HG02884 (cell line): ENCODE measurements around the gene RAET1G.
"Not testable (repeated sequence)": the region's sequence is repeated elsewhere in the genome, so short reads cannot be mapped to it uniquely, and the experiment has no call there.

Source experiments
- ATAC-seq: cut with Tn5 transposase; IDR thresholded peaks from one replicate; pipeline ENCODE4 v1.9.1; 2021; ENCODE audit warnings: mild to moderate bottlenecking, moderate library complexity; ENCODE audit not compliant: unreplicated experiment

Gene RAET1G

GRCh38 chr6:149897855-149898744 lies 24.8 kb downstream of the RAET1G start, which contains the start of gene RAET1E:
Gene RAET1E (minus strand): TSS chr6:149898113. CDS start chr6:149890901, 7,212 bp downstream.
- ATAC-seq: no peak

GRCh38 chr6:149897015-149897697 lies 25.8 kb downstream of the RAET1G start:
- no peak for ATAC-seq

- no peak for ATAC-seq
Measured at GRCh38 chr6:149896491-149896890, 26.4 kb downstream of the RAET1G start.

- ATAC-seq: no peak
Measured at GRCh38 chr6:149895833-149896271, 27.1 kb downstream of the RAET1G start.

- no peak for ATAC-seq
Measured at GRCh38 chr6:149895048-149895590, 27.8 kb downstream of the RAET1G start.

- ATAC-seq: not testable (repeated sequence)
Measured at GRCh38 chr6:149891864-149892263, 31.1 kb downstream of the RAET1G start.

- no peak for ATAC-seq
Measured at GRCh38 chr6:149891259-149891658, 31.7 kb downstream of the RAET1G start.

GRCh38 chr6:149890629-149891045 lies 32.3 kb downstream of the RAET1G start:
- ATAC-seq: no peak

GRCh38 chr6:149889326-149889725 lies 33.6 kb downstream of the RAET1G start:
- no peak for ATAC-seq

- no peak for ATAC-seq
Measured at GRCh38 chr6:149888659-149889058, 34.3 kb downstream of the RAET1G start.

- no peak for ATAC-seq
Measured at GRCh38 chr6:149888093-149888492, 34.8 kb downstream of the RAET1G start.

GRCh38 chr6:149887343-149887742 lies 35.6 kb downstream of the RAET1G start:
- no peak for ATAC-seq

- ATAC-seq: no peak
Measured at GRCh38 chr6:149885888-149886287, 37.0 kb downstream of the RAET1G start.

- no peak for ATAC-seq
Measured at GRCh38 chr6:149884617-149885016, 38.3 kb downstream of the RAET1G start.

GRCh38 chr6:149884215-149884614 lies 38.7 kb downstream of the RAET1G start:
- ATAC-seq: no peak

GRCh38 chr6:149881860-149882259 lies 41.1 kb downstream of the RAET1G start:
- ATAC-seq: no peak

- ATAC-seq: no peak
Measured at GRCh38 chr6:149881066-149881766, 41.7 kb downstream of the RAET1G start.

GRCh38 chr6:149877659-149878058 lies 45.3 kb downstream of the RAET1G start:
- ATAC-seq: no peak

GRCh38 chr6:149876241-149876933 lies 46.5 kb downstream of the RAET1G start:
- no peak for ATAC-seq

- ATAC-seq: no peak
Measured at GRCh38 chr6:149872233-149872632, 50.7 kb downstream of the RAET1G start.
